SK-N-SH (cell line): ENCODE results near the gene PCSK9. TPM values are rescaled to one million over a fixed set of nuclear protein-coding genes. Genes with fewer than 3 reads are reported as not detected.

Experiments used
- CTCF ChIA-PET: fragments of 300-600, 350-600 bp; formaldehyde crosslinking; extraction: SDS; loops from one replicate; lab custom pipeline; 2021; lab: Yijun Ruan, JAX
- POLR2A ChIA-PET: fragments of 350-600 bp; sonication (Branson Sonifier 250); formaldehyde crosslinking; extraction: SDS; loops from one replicate; lab custom pipeline; 2020; ENCODE audit warnings: antibody characterized with exemption, inconsistent platforms; lab: Yijun Ruan, JAX
- DNase-seq: peaks from one replicate; pipeline ENCODE4 v3.0.0; 2012
- H2AFZ ChIP-seq: fragments of 200-600 bp; sonication (generic); 2 replicates; pipeline ENCODE4 v1.8.1; 2016; ENCODE audit warnings: antibody characterized with exemption, mild to moderate bottlenecking, low read depth
- H3F3A ChIP-seq: fragments of 200-600 bp; sonication (generic); replicated peaks from 2 replicates; pipeline ENCODE3; 2016; ENCODE audit warnings: antibody characterized with exemption, mild to moderate bottlenecking; ENCODE audit not compliant: insufficient read depth
- H3K27ac ChIP-seq, 2 experiments: fragments of 200-500 bp in 1 of 2; fragments of 200-600 bp in 1 of 2; sonication (Bioruptor generic) in 1 of 2; sonication (generic), shearing (Covaris generic) in 1 of 2; 2 replicates each; pipeline versions ENCODE4 v1.5.1 to v1.6.1; 2014 to 2016; ENCODE audit warnings: low read depth in 2 of 2, inconsistent platforms in 1 of 2, low read length in 1 of 2, mild to moderate bottlenecking in 1 of 2, mixed read lengths in 1 of 2
- H3K27me3 ChIP-seq: fragments of 200-600 bp; sonication (generic), shearing (Covaris generic); 2 replicates; pipeline ENCODE4 v1.6.1; 2016; ENCODE audit warnings: mixed run types; ENCODE audit not compliant: insufficient read depth
- H3K36me3 ChIP-seq, 2 experiments: fragments of 200-500 bp in 1 of 2; fragments of 200-600 bp in 1 of 2; sonication (Bioruptor generic) in 1 of 2; sonication (generic) in 1 of 2; replicated peaks in 1 of 2; 2 replicates each; pipeline versions ENCODE3 to v1.5.1; 2014 to 2016; ENCODE audit warnings: low read length in 1 of 2, mild to moderate bottlenecking in 1 of 2; ENCODE audit not compliant: insufficient read depth in 2 of 2, control insufficient read depth in 1 of 2
- H3K4me1 ChIP-seq, 2 experiments: fragments of 200-500 bp in 1 of 2; fragments of 200-600 bp in 1 of 2; sonication (Bioruptor generic) in 1 of 2; sonication (generic), shearing (Covaris generic) in 1 of 2; 2 replicates each; pipeline versions ENCODE4 v1.5.1 to v1.6.1; 2014 to 2016; ENCODE audit warnings: low read depth in 1 of 2, low read length in 1 of 2, mixed run types in 1 of 2; ENCODE audit not compliant: insufficient read depth in 2 of 2, control insufficient read depth in 1 of 2
- H3K4me2 ChIP-seq: fragments of 200-600 bp; sonication (generic), shearing (Covaris generic); 2 replicates; pipeline ENCODE4 v1.6.1; 2017; ENCODE audit warnings: mixed run types
- H3K4me3 ChIP-seq, 2 experiments: fragments of 200-500 bp in 1 of 2; fragments of 200-600 bp in 1 of 2; sonication (Bioruptor generic) in 1 of 2; sonication (generic), shearing (Covaris generic) in 1 of 2; 2 replicates each; pipeline versions ENCODE4 v1.5.1 to v1.8.1; 2014 to 2016; ENCODE audit warnings: low read depth in 2 of 2, inconsistent platforms in 1 of 2, low read length in 1 of 2, mild to moderate bottlenecking in 1 of 2, mixed read lengths in 1 of 2, moderate library complexity in 1 of 2
- H3K79me2 ChIP-seq: fragments of 200-600 bp; sonication (generic); 2 replicates; pipeline ENCODE4 v1.8.1; 2017; ENCODE audit warnings: mild to moderate bottlenecking; ENCODE audit not compliant: insufficient read depth
- H3K9ac ChIP-seq: fragments of 200-600 bp; sonication (generic); 2 replicates; pipeline ENCODE4 v1.6.1; 2017; ENCODE audit warnings: mixed run types
- H3K9me2 ChIP-seq: fragments of 200-600 bp; sonication (generic); 2 replicates; pipeline ENCODE4 v1.6.1; 2017; ENCODE audit warnings: mixed run types
- H3K9me3 ChIP-seq: fragments of 200-600 bp; sonication (generic); 2 replicates; pipeline ENCODE4 v1.6.1; 2017; ENCODE audit warnings: mixed run types, mild to moderate bottlenecking, moderate library complexity
- H4K20me1 ChIP-seq: fragments of 200-600 bp; sonication (generic); 2 replicates; pipeline ENCODE4 v1.6.1; 2017; ENCODE audit warnings: mild to moderate bottlenecking, mixed run types; ENCODE audit not compliant: insufficient read depth
- CTCF ChIP-seq: fragments of 200-600 bp; sonication (generic); IDR thresholded peaks from 2 replicates; pipeline ENCODE4 v1.6.1; 2017; ENCODE audit warnings: antibody characterized with exemption, mild to moderate bottlenecking, moderate library complexity
- ELF1 ChIP-seq: IDR thresholded peaks from 2 replicates; pipeline ENCODE4 v1.4.0; 2012
- FOSL2 ChIP-seq: IDR thresholded peaks from 2 replicates; pipeline ENCODE4 v1.4.0; 2012; ENCODE audit warnings: low read depth, mild to moderate bottlenecking, moderate library complexity, borderline replicate concordance
- FOXJ3 ChIP-seq: sonication (generic); formaldehyde crosslinking; IDR thresholded peaks from 2 replicates; pipeline ENCODE4 v1.5.1; 2020; ENCODE audit warnings: mild to moderate bottlenecking, missing genetic modification reagents
- FOXM1 ChIP-seq: IDR thresholded peaks from 2 replicates; pipeline ENCODE4 v1.4.0; 2012; ENCODE audit warnings: low read depth, mild to moderate bottlenecking
- GABPA ChIP-seq: IDR thresholded peaks from 2 replicates; pipeline ENCODE4 v1.4.0; 2012; ENCODE audit warnings: low read depth, mild to moderate bottlenecking
- GATA2 ChIP-seq: sonication (generic); formaldehyde crosslinking; IDR thresholded peaks from 2 replicates; pipeline ENCODE4 v1.5.0; 2020; ENCODE audit warnings: mild to moderate bottlenecking, missing genetic modification reagents
- IRF3 ChIP-seq: fragments of 150-350 bp; IDR thresholded peaks from 2 replicates; pipeline ENCODE4 v1.6.1; 2016; ENCODE audit warnings: mild to moderate bottlenecking, low read depth, low read length
- JUND ChIP-seq: IDR thresholded peaks from 2 replicates; pipeline ENCODE4 v1.4.0; 2012
- MEF2A ChIP-seq: IDR thresholded peaks from 2 replicates; pipeline ENCODE4 v1.4.0; 2012; ENCODE audit warnings: low read depth, borderline replicate concordance
- MXI1 ChIP-seq: IDR thresholded peaks from 2 replicates; pipeline ENCODE4 v1.6.1; 2012; ENCODE audit warnings: mild to moderate bottlenecking, low read depth, low read length, improper control_type of control experiment
- PBX3 ChIP-seq: IDR thresholded peaks from 2 replicates; pipeline ENCODE4; 2012
- RAD21 ChIP-seq: IDR thresholded peaks from 2 replicates; pipeline ENCODE4 v1.6.1; 2012; ENCODE audit warnings: mild to moderate bottlenecking, low read length
- RCOR1 ChIP-seq: fragments of 150-350 bp; IDR thresholded peaks from 2 replicates; pipeline ENCODE4 v1.6.1; 2017; ENCODE audit warnings: antibody characterized with exemption, low read length
- TCF12 ChIP-seq: IDR thresholded peaks from 2 replicates; pipeline ENCODE4 v1.4.0; 2012
- TEAD4 ChIP-seq: IDR thresholded peaks from 2 replicates; pipeline ENCODE4 v1.4.0; 2012; ENCODE audit warnings: mild to moderate bottlenecking, borderline replicate concordance; ENCODE audit not compliant: insufficient read depth
- YY1 ChIP-seq: IDR thresholded peaks from 2 replicates; pipeline ENCODE4 v1.4.0; 2012; ENCODE audit warnings: low read depth, mild to moderate bottlenecking
- ZBTB33 ChIP-seq: IDR thresholded peaks from 2 replicates; pipeline ENCODE4 v1.4.0; 2012; ENCODE audit warnings: low read depth, borderline replicate concordance
- WGBS: methylation state at CpG from one replicate; pipeline ENCODE4 v1.1.6; 2017; ENCODE audit warnings: low lambda C conversion rate; 5-methylcytosine and 5-hydroxymethylcytosine counted together
- polyA plus RNA-seq, 3 experiments: library from polyadenylated mRNA; depleted of rRNA; stranded (reverse); fragments of >200 nt; gene quantifications; 2 replicates each; pipeline ENCODE4 v1.2.3, GENCODE V29; 2012

The PCSK9 gene
- polyA plus RNA-seq, 1 of the 3 experiments (the other 2 are of a cell fraction), result 0.02 TPM

DNA sequence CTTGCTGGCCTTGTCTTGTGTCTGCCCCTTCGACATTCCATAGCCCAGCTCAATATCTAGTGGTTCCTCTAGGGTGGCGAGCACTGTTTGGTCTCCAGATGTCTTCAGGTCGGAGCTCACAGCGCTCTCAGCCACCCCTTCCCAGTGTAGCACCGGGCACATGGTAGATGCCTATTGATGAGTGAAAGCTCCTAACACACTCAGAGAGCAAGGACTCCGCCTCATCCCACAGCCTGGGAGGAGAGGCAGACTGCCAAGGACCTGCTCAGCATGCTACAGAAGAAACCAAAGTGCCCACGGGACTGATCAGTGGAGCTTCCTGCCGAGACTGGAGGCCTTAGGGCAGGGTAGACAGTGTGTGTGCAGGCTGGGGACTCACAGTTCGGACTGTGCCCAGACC, 10.9 kb downstream of the PCSK9 start:
- WGBS, result no CpG with 5 or more reads among the region's 9 CpGs
- Histone ChIP-seq H3K27ac (peak overlapping the region in 1 of 2 experiments; percentile 62; a peak in 1 of 4 replicates), H3K4me1 (peaks cover 0 to 28% of the 10 kb centered on the region in 2 experiments; a peak in 1 of 4 replicates), H3K27me3 (no peaks in the 10 kb centered on the region), H3K9ac (no peak overlapping the region), H3F3A (no peaks in the 10 kb centered on the region), H4K20me1 (no peaks in the 10 kb centered on the region), H3K4me2 (no peak overlapping the region), H3K9me3 (no peaks in the 10 kb centered on the region), H3K4me3 (no peak overlapping the region), H2AFZ (no peak overlapping the region), H3K9me2 (no peaks in the 10 kb centered on the region), H3K36me3 (no peaks in the 10 kb centered on the region), H3K79me2 (no peaks in the 10 kb centered on the region)
- ChIA-PET POLR2A (interaction anchor here (0.6 to 1.2 kb wide), 2 partner anchors 10 to 19 kb away, joined by 4 to 5 read pairs; no protein-coding TSS in a partner anchor), CTCF (interaction anchor here (1.0 to 2.9 kb wide), 5 partner anchors 10 to 105 kb away, joined by 4 to 15 read pairs (median 8); no protein-coding TSS in a partner anchor)
- TF ChIP-seq RAD21 (no peak), ELF1 (no peak), FOXJ3 (CRISPR knock-in tag) (no peak), MEF2A (no peak), IRF3 (no peak), GATA2 (CRISPR knock-in tag) (no peak), JUND (no peak)
- DNase-seq, result no peak

DNA sequence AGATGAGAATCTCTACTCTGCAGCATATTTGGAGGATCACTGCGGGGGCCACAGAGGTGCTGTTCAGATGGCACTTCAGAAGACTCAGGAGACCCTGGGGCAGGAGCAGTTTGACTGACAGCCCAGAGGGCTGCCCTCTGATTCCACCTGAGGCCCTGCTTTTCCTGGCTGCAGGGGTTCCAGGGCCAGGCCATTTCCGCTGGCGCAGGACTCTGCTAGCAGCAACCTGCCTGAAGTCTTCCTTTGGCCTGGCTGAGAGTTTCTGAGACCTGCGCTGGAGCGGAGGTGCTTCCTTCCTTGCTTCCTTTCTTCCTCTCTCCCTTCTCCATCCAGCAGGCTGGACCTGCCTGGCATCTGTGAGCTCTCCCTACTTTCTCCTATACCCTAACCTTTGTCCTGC, 11.8 kb downstream of the PCSK9 start:
- 96% methylated on average over 3 of the region's 5 CpGs for WGBS
- Histone ChIP-seq H3K4me2 (no peak overlapping the region), H3K9me3 (no peaks in the 10 kb centered on the region), H3F3A (no peaks in the 10 kb centered on the region), H3K27me3 (no peaks in the 10 kb centered on the region), H3K27ac (no peak overlapping the region), H3K9me2 (no peaks in the 10 kb centered on the region), H3K4me1 (peaks cover 0 to 28% of the 10 kb centered on the region in 2 experiments; a peak in 1 of 4 replicates), H3K9ac (no peak overlapping the region), H2AFZ (no peak overlapping the region), H3K4me3 (no peak overlapping the region), H3K79me2 (no peaks in the 10 kb centered on the region), H4K20me1 (no peaks in the 10 kb centered on the region), H3K36me3 (no peaks in the 10 kb centered on the region)
- no peak for DNase-seq
- ChIA-PET POLR2A (no interaction called here), CTCF (interaction anchor here (0.8 kb wide), 1 partner anchor 106 kb away, joined by 3 read pairs; no protein-coding TSS in a partner anchor)
- no peak for TF ChIP-seq FOSL2
- TF ChIP-seq IRF3, result no peak
- TF ChIP-seq FOXM1, result no peak
- no peak for TF ChIP-seq FOXJ3 (CRISPR knock-in tag)
- no peak for TF ChIP-seq ZBTB33
- TF ChIP-seq YY1, result no peak
- TF ChIP-seq CTCF, result no peak
- TF ChIP-seq JUND, result no peak
- TF ChIP-seq RCOR1, result no peak
- no peak for TF ChIP-seq TCF12
- no peak for TF ChIP-seq GABPA
- TF ChIP-seq MXI1, result no peak
- TF ChIP-seq GATA2 (CRISPR knock-in tag), result no peak
- TF ChIP-seq MEF2A, result no peak
- TF ChIP-seq TEAD4, result no peak
- no peak for TF ChIP-seq PBX3
